ENCODE measurements around the gene HIVEP3.
A peak's percentile ranks its signal among the peaks of the same experiment; 100 is the strongest.

Gene HIVEP3

DNA sequence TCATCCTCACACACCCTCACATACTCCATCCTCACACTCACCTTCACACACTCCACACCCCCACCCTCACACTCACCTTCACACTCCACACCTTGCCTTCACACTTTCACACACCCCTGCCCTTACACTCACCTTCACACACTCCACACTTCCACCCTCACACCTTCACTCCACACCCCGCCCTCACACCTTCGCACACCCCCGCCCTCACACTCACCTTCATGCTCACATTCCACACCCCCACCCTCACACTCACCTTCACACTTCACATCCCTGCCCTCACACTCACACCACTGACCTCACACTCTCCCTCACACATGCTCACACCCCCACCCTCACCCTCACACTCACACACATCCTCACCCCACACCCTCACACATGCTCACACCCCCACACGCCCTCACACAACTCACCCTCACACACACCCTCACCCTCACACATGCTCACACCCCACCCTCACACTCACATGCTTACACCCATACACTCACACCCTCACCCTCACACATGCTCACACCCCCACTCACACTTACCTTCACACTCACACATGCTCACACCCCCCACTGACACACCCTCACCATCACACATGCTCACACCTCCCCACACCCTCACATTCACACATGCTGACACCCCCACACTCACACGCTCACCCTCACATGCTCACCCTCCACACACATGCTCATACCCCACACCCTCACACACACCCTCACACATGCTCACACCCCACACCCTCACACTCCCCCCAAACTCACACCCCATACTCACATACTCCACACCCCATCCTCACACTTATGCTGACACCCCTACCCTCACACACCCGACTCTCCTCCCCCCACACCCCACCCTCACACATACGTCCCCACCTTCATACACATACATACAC is 389.8 kb downstream of the HIVEP3 start:
- DNase-seq: no peak

- DNase-seq: no peak
These were observed 390.6 kb downstream of the HIVEP3 start for GRCh38 chr1:41528106-41528505.

DNA sequence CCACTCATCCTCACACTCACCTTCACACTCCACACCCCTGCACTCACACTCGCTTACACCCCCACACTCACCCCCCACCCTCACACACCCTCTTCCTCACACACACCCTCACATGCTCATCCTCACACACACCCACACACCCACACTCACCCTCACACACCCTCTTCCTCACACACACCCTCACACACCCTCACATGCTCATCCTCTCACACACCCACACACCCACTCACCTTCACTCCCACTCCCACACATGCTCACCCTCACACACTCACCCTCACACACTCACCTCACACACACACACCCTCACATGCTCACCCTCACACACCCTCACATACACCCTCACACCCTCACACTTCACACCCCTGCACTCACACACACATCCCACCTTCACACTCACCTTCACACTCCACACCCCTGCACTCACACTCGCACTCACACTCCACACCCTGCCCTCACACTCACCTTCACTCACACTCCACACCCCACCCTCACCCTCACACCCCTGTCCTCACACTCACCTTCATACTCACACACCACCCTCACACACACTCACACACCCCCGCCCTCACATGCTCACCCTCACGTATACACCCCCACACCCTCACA is 391.7 kb downstream of the HIVEP3 start:
- DNase-seq: no peak

GRCh38 chr1:41525891-41526587 is 392.7 kb downstream of the HIVEP3 start:
- DNase-seq: no peak

DNA sequence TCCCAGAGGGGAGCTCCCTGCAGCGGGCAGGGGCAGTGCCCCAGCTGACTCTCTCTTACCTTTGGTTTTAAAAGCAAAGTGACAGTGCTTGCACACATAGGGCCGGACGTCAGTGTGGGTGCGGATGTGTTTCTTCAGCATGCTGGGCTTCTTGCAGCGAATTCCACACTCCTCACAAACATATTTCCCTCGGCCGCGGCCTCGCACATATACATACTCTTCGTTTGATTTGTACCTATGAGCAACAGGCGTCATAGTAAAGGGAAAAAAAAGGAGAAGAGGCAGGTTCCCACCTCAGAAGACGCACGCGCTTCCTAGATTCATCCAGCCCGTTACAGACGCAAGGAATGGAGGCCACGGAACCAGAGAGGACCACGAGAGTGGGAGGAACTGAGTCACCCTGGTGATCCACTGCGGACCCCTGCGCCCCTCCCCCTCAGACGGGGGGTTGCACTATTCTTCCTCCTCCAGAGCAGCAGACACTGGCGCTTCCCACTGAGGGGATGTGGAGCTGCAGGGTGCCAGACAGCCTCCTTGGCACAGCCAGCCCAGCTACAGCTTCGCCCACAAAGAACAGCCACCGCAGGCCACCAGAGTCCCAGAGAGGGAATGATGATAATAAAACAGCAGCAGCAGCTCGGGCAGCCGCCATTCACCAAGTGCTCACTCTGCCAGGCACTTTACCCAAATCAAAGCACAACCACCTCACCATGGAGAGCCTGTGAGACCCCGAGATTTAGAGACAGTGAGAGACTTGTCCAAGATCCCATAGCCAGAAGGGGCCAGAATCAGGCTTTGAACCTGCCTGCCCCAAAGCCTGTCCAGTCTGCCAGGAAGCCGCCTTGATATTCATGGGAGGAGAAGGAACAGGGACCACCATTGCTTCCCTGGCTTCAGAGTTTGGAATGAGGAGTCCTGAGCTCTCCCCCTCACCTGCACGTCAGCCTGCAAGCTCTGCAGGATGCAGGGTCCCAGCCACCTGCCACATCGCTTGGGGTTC is 393.7 kb downstream of the HIVEP3 start:
- no peak for DNase-seq

DNA sequence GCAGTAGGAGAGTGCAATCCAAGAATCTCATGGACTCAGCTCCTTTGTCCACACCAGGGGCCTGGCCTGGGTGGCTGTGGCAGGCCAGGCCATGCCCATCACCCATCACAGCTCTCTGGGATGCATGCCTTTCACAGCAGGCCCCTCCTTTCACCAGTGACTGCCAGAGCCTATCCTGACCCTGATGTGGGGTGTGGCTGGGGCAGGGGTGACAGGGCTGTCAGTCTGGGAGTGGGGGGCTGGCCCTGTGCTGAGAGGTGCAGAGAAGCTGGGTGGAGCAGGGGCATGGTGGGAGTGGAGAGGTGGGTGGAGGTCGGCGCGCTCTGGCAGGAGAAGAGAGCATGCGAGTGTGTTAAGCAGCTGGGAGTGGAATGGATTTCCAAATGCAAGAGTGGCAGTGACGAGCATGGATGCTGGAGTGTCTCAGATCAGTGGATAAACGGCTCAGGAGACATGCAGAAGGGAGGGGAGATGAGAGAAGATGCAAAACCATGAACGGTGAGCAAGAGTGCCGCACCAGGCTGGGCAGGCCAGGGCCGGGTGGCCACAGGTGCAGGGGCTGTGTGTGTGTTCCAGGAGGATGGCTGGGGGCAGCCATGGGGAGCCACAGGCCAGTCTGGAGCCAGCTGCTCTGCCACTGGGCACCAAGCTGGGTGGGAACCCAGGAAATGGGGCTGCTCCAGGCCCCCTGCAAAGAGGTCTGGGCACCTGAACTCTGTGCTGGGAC is 394.6 kb downstream of the HIVEP3 start:
- no peak for DNase-seq

DNA sequence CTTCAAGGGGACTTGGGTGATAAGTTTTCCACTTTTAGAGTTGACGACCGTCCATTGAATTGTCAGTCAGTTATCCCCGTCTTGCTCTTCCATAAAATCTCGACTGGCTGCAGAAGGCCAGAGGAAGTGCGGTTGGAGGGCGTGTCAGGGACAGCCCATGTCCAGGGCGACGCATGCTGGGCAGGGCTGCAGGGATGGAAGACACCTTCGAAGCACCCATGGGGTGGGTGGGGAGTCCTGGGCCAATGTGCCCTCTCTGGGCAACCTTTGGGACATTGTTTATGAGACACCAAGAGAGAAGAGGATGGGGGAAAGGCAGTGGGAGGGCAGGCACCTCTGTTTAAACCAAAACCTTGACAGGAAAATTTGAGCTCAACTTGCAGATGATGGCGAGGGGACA is 395.7 kb downstream of the HIVEP3 start:
- no peak for DNase-seq

DNA sequence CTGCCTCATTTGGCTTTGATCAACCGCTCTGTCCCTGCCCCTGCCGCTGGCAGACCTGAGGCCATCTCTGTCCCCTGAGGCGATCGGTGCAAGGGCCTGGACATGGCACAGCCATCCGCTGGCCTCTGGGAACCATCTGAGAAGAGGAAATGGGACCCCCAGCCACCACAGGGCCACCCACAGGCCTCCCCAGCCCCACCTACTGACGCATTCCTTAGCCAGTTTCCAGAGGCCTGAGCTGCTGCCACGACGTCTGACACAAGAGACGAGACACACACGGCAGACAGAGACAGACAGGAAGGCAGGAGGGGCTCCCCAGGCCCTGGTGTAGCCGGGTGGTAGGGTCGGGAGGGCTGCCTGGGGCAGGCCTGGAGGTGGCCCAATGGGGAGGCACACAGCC is 397.0 kb downstream of the HIVEP3 start:
- no peak for DNase-seq

DNA sequence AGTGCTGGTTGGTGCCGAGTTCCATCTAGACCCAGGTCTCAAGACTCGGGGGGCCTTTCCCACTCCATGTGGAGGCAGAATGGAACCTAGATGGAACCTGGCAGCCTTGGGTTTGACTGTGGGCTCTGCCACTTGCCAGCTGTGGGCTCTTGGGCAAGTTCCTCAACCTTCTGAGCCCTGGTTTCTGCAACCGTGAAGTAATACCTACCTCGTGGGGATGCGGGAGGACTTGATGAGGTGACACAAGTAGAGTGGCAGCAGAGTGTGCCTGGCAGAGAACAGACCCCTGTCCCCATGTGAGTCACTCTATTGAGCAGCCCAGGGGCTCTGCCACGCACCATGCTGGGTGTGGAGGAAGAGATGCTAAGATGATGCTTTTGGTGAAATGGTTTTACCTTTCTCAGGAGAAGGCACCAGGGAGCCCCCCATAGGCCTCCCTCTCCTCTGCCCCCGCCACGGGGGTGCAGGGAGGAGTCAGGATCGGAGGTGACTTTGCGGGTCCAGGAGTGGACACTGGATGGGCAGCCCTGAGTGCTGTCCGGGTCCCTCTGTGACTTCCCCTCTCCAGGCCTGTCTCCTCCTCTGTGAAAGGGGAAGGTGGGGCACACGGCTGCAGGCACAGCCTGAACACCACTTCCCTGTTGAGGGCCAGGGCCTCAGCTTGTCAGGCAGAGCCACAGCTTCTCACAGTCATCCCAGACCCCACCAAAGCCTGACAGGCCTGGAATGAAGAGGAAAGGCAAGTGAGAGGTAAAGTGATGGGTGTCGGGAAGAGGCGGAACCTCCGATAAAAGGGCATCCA is 397.6 kb downstream of the HIVEP3 start:
- peak; percentile 37 to 67 for DNase-seq

DNA sequence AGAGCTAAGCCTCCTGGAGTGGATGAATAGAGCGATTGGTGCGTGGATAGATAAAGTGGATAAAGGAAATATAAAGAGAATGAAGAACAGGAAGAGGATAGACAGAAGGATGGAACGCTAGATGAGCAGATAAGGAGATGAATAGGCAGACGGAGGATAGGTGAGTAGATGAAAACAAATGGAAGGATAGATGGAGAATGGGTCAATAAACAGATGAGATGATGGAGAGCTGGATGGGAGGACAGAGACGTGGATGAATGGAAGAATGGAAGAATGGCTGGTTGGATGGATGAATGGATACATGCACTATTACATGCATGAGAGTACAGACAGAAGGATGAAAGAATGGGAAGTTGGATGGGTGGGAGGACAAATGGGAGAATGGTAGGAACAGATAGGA is 399.1 kb downstream of the HIVEP3 start:
- no peak for DNase-seq

- no peak for DNase-seq
These were observed 400.3 kb downstream of the HIVEP3 start for GRCh38 chr1:41518471-41518870.

DNA sequence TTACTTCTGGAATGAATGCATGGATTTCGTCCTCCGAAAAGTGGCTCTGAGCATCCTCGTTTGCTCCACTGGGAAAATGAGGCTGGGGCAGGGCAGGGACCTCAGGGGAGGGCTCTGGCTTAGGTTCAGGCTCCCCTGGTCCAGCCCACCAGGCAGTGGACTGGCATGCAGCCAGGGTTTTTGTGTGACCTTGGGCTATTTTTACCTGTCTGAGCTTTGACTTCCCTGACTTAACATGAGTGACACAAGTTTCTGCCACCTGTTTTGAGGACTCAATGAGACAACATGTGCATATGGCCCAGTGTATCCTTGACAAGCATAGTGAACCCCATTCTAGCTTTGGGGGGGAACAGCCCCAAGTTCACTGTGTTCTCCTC is 401.7 kb downstream of the HIVEP3 start:
- no peak for DNase-seq

DNA sequence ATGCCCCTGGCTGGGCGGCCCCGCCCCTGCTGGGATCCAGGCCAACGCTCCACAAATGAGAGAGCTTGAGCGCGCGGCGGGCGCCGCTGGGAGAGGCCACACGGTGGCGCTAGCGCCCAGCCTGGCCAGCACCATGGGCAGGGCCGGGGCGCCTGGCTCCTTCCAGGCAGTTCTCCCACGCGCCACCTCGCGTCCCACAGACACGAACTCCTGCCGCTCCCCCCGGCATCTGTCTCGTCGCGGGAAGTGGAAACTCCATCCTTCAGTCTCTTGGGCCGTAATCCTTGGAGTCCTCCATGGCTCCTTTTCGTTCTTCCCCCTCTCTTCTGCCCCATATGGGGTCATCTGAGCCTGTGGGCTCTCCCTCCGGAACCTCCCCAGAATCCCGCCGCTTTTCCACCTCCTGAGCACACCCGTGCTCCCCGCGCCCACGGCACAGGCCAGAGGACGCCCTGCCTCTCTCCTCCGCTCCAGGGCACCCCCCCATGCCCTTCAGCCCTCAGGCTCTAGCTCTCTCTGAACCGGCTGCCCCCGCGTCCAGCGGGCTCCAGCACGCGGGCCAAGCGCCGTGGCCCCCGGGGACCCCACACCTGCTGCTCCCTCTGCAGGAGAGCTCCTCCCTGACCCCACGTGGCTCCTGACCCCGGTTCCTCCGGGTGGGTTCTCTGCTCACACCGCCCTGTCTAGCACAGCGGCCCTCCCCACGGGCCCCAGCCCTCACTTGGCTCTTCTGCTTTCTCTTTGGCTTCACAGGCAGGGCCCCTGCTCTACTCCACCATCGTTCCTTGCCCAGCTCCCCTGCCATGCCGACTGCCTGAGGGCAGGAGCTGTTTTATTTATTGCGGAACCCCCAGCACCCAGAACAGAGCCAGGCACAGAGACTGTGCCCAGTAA is 402.3 kb downstream of the HIVEP3 start:
- peak; percentile 71 to 74 for DNase-seq

DNA sequence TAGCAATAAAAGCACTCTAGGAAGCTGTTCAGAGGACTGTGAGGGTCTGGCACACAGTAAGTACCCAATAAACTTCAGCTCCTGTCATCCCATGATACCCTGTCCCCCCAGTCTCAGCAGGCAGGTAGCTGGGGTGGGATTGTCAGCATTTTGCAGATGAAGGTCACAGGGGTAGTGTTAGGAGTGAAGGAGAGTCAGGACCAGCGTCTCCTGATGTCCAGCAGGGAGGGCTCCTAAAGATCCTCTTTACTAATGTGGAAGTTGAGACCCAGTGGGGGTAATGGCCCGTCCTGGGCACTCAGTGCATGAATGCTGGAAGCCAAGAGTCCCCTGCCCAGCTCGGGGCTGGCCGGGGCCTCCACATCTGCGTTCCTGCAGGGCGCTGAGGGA is 402.9 kb downstream of the HIVEP3 start:
- DNase-seq: no peak

- no peak for DNase-seq
These were observed 403.5 kb downstream of the HIVEP3 start for GRCh38 chr1:41515131-41515678.

GRCh38 chr1:41514381-41514780 is 404.3 kb downstream of the HIVEP3 start:
- DNase-seq: no peak

DNA sequence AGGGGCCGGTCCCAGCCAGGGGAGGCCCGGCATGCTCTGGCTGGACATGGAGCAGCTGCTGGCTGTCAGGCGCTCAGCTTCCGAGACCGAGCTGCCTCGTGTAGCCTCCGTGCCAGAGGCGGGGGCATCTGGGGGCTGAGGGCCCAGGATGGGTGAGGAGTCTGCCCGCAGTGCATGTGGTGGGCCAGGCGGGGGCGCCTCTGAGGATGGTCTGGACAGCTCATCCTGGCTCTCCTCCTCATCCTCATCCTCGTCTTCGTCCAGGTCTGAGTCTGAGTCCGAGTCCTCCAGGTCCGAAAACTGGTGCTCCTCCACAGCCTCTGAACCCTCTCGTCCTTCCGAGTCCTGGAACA is 405.4 kb downstream of the HIVEP3 start:
- DNase-seq: no peak

DNA sequence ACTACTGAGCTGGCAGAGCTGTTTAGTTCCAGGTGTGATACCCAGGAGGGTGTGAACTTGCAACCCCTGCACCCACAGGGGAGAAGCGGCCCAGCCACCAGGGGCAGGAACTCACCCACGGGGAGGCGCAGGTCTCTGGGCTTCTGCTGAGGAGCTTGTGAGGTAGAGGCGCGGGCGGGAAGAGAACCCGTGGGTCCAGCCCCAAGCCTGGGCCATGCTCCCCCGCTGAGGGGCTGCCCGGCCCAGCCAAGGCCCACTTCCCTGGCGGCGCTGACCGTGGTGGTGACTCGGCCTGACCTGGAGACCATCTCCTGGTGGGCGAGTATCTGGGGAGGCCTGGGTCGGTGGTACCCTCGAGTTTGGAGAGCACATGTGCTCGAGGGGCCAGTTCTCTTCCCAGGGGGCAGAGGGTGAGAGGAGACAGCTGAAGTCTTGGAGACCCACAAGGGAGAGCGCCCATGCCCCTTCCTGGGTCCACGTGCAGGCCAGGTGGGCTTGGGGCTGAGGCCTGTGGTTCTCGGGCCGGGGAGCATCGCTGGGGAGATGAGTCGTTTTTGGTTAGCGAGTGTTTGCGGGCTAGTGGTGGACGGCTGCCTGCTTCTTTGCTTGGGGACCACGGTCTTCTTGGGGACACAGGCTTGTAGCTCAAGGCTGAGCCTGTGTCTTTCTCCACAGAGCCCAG is 405.9 kb downstream of the HIVEP3 start:
- DNase-seq: no peak

- DNase-seq: no peak
These were observed 407.5 kb downstream of the HIVEP3 start for GRCh38 chr1:41511239-41511540.
